ENCODE measurements around the gene BCL2L1. TPM values are rescaled to one million over a fixed set of nuclear protein-coding genes. Genes with fewer than 3 reads are reported as not detected.

Gene BCL2L1
- total RNA-seq, 2 donors from 2014 or later = 84.8 to 89.0 TPM

- ATAC-seq (peak; percentile 8), DNase-seq (no peak)
- intact Hi-C loops (cut with DNase I, micrococcal nuclease) = no loop called here
Observed at GRCh38 chr20:31739550-31739977, 16.9 kb upstream of the BCL2L1 start.

- DNase-seq (peak; percentile 93 to 97), ATAC-seq (peak; percentile 96)
- intact Hi-C loops (cut with DNase I, micrococcal nuclease) = no loop called here
Observed at GRCh38 chr20:31738729-31739549, 16.3 kb upstream of the BCL2L1 start, which contains the start of gene TPX2. TSS of gene TPX2 (plus strand) at chr20:31739290. CDS start at chr20:31757477, 18,187 bp downstream.

GRCh38 chr20:31731321-31731717 lies 8.7 kb upstream of the BCL2L1 start:
- intact Hi-C loops (cut with DNase I, micrococcal nuclease) = no loop called here
- DNase-seq (no peak), ATAC-seq (no peak)

GRCh38 chr20:31723319-31724078 lies 831 bp upstream of the BCL2L1 start:
- intact Hi-C loops (cut with DNase I, micrococcal nuclease) = loop anchor here (5.0 to 10.0 kb wide), 2 partner anchors 59 to 61 kb away; no protein-coding TSS in a partner anchor
- DNase-seq (peak; percentile 97), ATAC-seq (peak; percentile 84)

- DNase-seq (no peak), ATAC-seq (peak; percentile 32)
- intact Hi-C loops (cut with DNase I, micrococcal nuclease) = loop anchor here (5.0 to 10.0 kb wide), 2 partner anchors 58 to 61 kb away; no protein-coding TSS in a partner anchor
Observed at GRCh38 chr20:31723069-31723318, 326 bp upstream of the BCL2L1 start.

GRCh38 chr20:31721408-31722256 lies 1.0 kb downstream of the BCL2L1 start:
- intact Hi-C loops (cut with DNase I, micrococcal nuclease) = loop anchor here (5.0 to 10.0 kb wide), 2 partner anchors 57 to 59 kb away; no protein-coding TSS in a partner anchor
- ATAC-seq (peak; percentile 5), DNase-seq (peak in 1 of 2 donors; percentile 51)

GRCh38 chr20:31720486-31721407 lies 1.9 kb downstream of the BCL2L1 start:
- intact Hi-C loops (cut with DNase I, micrococcal nuclease) = loop anchor here (5.0 to 10.0 kb wide), 2 partner anchors 56 to 58 kb away; no protein-coding TSS in a partner anchor
- DNase-seq (peak in 1 of 2 donors; percentile 46), ATAC-seq (peak; percentile 17)

GRCh38 chr20:31719644-31720485 lies 2.8 kb downstream of the BCL2L1 start:
- ATAC-seq = peak; percentile 11
- intact Hi-C loops (cut with DNase I, micrococcal nuclease) = loop anchor here (5.0 to 10.0 kb wide), 2 partner anchors 55 to 58 kb away; no protein-coding TSS in a partner anchor
- DNase-seq = peak; percentile 25 to 54

- no peak for ATAC-seq
- DNase-seq = peak in 1 of 2 donors; percentile 60
Observed at GRCh38 chr20:31718952-31719643, 3.6 kb downstream of the BCL2L1 start.

GRCh38 chr20:31717478-31718201 lies 5.0 kb downstream of the BCL2L1 start:
- DNase-seq = no peak
- intact Hi-C loops (cut with DNase I, micrococcal nuclease) = no loop called here
- no peak for ATAC-seq

More at GRCh38 chr20:31718952-31719643, 3.6 kb downstream of the BCL2L1 start:
- intact Hi-C loops (cut with DNase I, micrococcal nuclease) = no loop called here

GRCh38 chr20:31716818-31717477 lies 5.7 kb downstream of the BCL2L1 start:
- intact Hi-C loops (cut with DNase I, micrococcal nuclease) = no loop called here
- ATAC-seq (no peak), DNase-seq (no peak)

- intact Hi-C loops (cut with DNase I, micrococcal nuclease) = no loop called here
- DNase-seq (no peak), ATAC-seq (no peak)
Observed at GRCh38 chr20:31716351-31716750, 6.3 kb downstream of the BCL2L1 start.

- ATAC-seq = no peak
- DNase-seq = no peak
- intact Hi-C loops (cut with DNase I, micrococcal nuclease) = no loop called here
Observed at GRCh38 chr20:31715766-31716165, 6.9 kb downstream of the BCL2L1 start.

- intact Hi-C loops (cut with DNase I, micrococcal nuclease) = no loop called here
- peak; percentile 27 to 57 for DNase-seq
- no peak for ATAC-seq
Observed at GRCh38 chr20:31713312-31714273, 9.1 kb downstream of the BCL2L1 start.
